Measurements from ENCODE around the gene GBP7.

The GBP7 gene

DNA sequence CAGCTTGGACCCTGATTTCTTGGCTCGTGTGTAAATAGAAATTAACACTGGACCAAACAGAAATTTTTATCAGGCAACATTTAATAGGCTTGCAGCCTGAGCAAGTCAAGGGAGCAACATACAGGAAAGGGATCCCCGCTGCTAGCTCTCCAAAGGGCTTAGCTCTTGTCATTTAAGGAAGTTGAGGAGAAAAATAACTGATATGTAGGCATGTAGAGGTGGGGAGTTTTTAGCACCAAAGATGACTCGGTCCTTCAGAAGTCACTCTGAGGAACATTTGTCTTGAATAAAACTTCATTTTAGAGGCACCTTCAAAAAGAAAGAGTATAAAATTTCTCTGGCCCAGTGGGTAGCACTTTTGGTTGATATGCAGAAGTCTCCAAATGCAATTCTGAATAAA lies 76.9 kb downstream of the GBP7 start:
- Mint-ChIP-seq H3K36me3 (ENCODE audit: low read depth) (no peaks in the 10 kb centered on the region), H3K4me1 (no peaks in the 10 kb centered on the region), H3K9me3 (peaks cover 23% of the 10 kb centered on the region), H3K27ac (no peak overlapping the region), H3K27me3 (ENCODE audit: low read depth, poor library complexity) (no peaks in the 10 kb centered on the region), H3K4me3 (no peak overlapping the region)
- no peak for DNase-seq
- TF ChIP-seq, protein P1, sequence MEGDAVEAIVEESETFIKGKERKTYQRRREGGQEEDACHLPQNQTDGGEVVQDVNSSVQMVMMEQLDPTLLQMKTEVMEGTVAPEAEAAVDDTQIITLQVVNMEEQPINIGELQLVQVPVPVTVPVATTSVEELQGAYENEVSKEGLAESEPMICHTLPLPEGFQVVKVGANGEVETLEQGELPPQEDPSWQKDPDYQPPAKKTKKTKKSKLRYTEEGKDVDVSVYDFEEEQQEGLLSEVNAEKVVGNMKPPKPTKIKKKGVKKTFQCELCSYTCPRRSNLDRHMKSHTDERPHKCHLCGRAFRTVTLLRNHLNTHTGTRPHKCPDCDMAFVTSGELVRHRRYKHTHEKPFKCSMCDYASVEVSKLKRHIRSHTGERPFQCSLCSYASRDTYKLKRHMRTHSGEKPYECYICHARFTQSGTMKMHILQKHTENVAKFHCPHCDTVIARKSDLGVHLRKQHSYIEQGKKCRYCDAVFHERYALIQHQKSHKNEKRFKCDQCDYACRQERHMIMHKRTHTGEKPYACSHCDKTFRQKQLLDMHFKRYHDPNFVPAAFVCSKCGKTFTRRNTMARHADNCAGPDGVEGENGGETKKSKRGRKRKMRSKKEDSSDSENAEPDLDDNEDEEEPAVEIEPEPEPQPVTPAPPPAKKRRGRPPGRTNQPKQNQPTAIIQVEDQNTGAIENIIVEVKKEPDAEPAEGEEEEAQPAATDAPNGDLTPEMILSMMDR (IDR thresholded peaks at IDR 0.05) = no peak

DNA sequence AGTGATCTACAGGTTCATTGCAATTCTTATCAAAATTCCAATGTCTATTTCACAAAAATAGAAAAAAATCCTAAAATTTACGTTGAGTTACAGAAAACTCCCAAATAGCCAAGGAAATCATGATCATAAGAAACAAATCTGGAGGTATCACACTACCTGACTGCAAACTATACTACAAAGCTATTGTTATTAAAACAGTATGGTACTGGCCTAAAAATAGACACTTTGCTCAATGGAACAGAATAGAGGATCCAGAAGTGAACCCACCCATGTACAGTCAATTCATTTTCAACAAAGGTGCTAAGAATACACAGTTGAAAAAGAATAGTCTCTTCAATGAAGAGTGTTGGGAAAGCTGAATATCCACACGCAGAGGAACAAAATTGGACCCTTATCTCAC lies 80.1 kb downstream of the GBP7 start:
- no peak overlapping the region for H3K4me3 Mint-ChIP-seq
- no peak for DNase-seq
- no peaks in the 10 kb centered on the region for H3K36me3 Mint-ChIP-seq (ENCODE audit: low read depth)
- H3K27ac Mint-ChIP-seq = no peak overlapping the region
- TF ChIP-seq, protein P1 (IDR thresholded peaks at IDR 0.05) = no peak
- no peaks in the 10 kb centered on the region for H3K27me3 Mint-ChIP-seq (ENCODE audit: low read depth, poor library complexity)
- H3K4me1 Mint-ChIP-seq = no peaks in the 10 kb centered on the region
- peaks cover 23% of the 10 kb centered on the region for H3K9me3 Mint-ChIP-seq

DNA sequence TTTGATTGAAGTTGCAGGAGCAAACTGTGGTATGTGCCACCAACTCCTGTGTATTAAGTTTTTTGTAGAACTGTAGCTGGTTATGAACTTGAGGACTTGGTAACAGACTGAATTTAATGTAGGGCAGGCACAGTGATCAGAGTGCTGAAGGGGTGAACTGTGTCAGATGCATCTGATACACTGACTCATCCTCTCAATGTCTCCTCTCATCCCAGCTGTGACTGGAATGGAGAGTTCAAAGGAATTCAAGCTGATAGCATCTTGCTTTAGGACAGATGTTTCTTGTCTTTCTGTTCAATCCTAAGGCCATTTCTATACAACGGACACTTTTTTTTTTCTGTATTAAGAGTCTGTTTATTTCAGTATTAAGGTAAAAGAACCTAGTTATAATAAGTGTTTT lies 85.8 kb downstream of the GBP7 start:
- TF ChIP-seq, protein P1 (IDR thresholded peaks at IDR 0.05) = no peak
- Mint-ChIP-seq H3K36me3 (ENCODE audit: low read depth) (no peaks in the 10 kb centered on the region), H3K9me3 (no peaks in the 10 kb centered on the region), H3K4me3 (no peak overlapping the region), H3K4me1 (no peaks in the 10 kb centered on the region), H3K27ac (no peak overlapping the region), H3K27me3 (ENCODE audit: low read depth, poor library complexity) (no peaks in the 10 kb centered on the region)
- no peak for DNase-seq

DNA sequence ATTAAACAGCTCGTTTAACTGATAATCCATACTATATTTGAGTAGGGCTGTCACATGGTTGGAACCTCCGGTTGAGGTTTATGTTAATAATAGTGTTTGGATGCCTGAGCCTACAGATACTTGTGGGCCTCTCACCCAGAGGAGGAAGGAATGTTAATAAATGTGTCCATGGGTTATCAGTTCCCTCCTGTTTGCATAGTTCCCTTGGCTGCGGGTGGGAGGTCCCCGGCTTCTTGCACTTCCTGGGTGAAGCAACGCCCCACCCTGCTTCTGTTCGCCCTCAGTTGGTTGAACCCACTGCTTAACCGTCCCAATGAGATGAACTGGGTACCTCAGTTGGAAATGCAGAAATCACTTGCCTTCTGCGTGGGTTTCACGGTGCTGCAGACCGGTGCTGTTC lies 87.2 kb downstream of the GBP7 start:
- TF ChIP-seq, protein P1 (IDR thresholded peaks at IDR 0.05) = no peak
- DNase-seq = no peak
- Mint-ChIP-seq H3K4me1 (no peaks in the 10 kb centered on the region), H3K4me3 (no peak overlapping the region), H3K27me3 (ENCODE audit: low read depth, poor library complexity) (peaks cover 2% of the 10 kb centered on the region), H3K36me3 (ENCODE audit: low read depth) (no peaks in the 10 kb centered on the region), H3K27ac (peak overlapping the region; percentile 89), H3K9me3 (no peaks in the 10 kb centered on the region)

DNA sequence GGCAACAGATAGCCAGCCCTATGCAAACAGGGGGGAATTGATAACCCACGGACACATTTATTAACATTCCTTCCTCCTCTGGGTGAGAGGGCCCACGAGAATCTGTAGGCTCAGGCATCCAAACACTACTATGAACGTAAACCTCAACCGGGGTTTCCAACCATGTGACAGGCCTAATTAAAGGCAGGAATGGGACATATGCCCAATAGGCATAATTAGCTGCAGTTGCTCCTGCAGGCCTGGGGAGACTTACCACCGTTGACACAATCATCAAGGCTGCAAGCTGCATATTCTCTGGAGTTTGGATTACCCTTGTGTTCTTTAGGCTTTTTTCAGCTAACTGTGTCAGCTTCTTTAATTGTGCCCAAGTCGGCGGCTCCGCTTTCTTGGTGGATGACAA lies 88.6 kb downstream of the GBP7 start:
- Mint-ChIP-seq H3K4me1 (no peaks in the 10 kb centered on the region), H3K27ac (no peak overlapping the region), H3K36me3 (ENCODE audit: low read depth) (no peaks in the 10 kb centered on the region), H3K9me3 (no peaks in the 10 kb centered on the region), H3K27me3 (ENCODE audit: low read depth, poor library complexity) (peaks cover 2% of the 10 kb centered on the region), H3K4me3 (no peak overlapping the region)
- TF ChIP-seq, protein P1 (IDR thresholded peaks at IDR 0.05) = no peak
- DNase-seq = no peak

DNA sequence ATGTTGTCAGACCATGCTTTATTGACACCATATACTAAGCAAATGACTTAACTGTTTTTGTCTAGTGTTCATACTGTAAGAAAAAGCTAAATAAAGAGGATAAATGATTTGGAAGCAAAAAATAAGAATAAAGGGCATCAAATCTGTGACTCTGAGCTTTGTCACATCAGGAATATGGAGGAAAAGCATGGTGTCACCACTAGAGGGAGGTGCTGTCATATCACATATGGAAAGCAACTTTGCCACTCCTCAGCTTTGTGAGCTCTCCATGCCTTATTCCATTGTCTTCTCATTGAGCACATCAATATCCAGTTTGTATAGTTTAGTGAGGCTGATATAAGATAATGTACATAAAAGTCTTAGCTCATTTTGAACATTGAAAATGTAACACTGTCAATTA lies 90.0 kb downstream of the GBP7 start:
- Mint-ChIP-seq H3K27ac (no peak overlapping the region), H3K4me3 (no peak overlapping the region), H3K9me3 (peaks cover 4% of the 10 kb centered on the region), H3K27me3 (ENCODE audit: low read depth, poor library complexity) (peaks cover 2% of the 10 kb centered on the region), H3K36me3 (ENCODE audit: low read depth) (no peaks in the 10 kb centered on the region), H3K4me1 (no peaks in the 10 kb centered on the region)
- DNase-seq = no peak
- TF ChIP-seq, protein P1 (IDR thresholded peaks at IDR 0.05) = no peak
